SH-SY5Y (cell line): Measurements from ENCODE around the gene DHTKD1.

ENCODE experiments used
- GATA2 ChIP-seq: IDR thresholded peaks from 2 replicates; pipeline ENCODE4 v1.6.1; 2011; ENCODE audit warnings: mild to moderate bottlenecking, low read depth, low read length
- GATA3 ChIP-seq: IDR thresholded peaks from 2 replicates; pipeline ENCODE4 v1.6.1; 2011; ENCODE audit warnings: low read depth, mild to moderate bottlenecking, low read length, moderate library complexity

The DHTKD1 gene

GRCh38 chr10:12048547-12048946 is 20.2 kb upstream of the DHTKD1 start:
- TF ChIP-seq GATA3 (no peak), GATA2 (no peak)

GRCh38 chr10:12050528-12050927 is 18.2 kb upstream of the DHTKD1 start:
- TF ChIP-seq GATA2 (no peak), GATA3 (no peak)

- TF ChIP-seq GATA3 (no peak), GATA2 (no peak)
Measured at GRCh38 chr10:12051241-12051640, 17.5 kb upstream of the DHTKD1 start.

- no peak for TF ChIP-seq GATA2
- TF ChIP-seq GATA3, result no peak
Measured at GRCh38 chr10:12055732-12056131, 13.0 kb upstream of the DHTKD1 start.

GRCh38 chr10:12056748-12057147 is 12.0 kb upstream of the DHTKD1 start:
- TF ChIP-seq GATA2 (no peak), GATA3 (no peak)

- TF ChIP-seq GATA2, result no peak
- no peak for TF ChIP-seq GATA3
Measured at GRCh38 chr10:12061124-12061523, 7.6 kb upstream of the DHTKD1 start.

- TF ChIP-seq GATA3 (no peak), GATA2 (no peak)
Measured at GRCh38 chr10:12062754-12063482, 5.8 kb upstream of the DHTKD1 start.

- no peak for TF ChIP-seq GATA2
- TF ChIP-seq GATA3, result no peak
Measured at GRCh38 chr10:12063483-12063818, 5.3 kb upstream of the DHTKD1 start.

GRCh38 chr10:12067336-12067735 is 1.4 kb upstream of the DHTKD1 start:
- no peak for TF ChIP-seq GATA2
- no peak for TF ChIP-seq GATA3

- TF ChIP-seq GATA2 (no peak), GATA3 (no peak)
Measured at GRCh38 chr10:12073526-12073925, 4.8 kb downstream of the DHTKD1 start.

GRCh38 chr10:12077580-12078180 is 8.9 kb downstream of the DHTKD1 start:
- TF ChIP-seq GATA3, result no peak
- no peak for TF ChIP-seq GATA2

GRCh38 chr10:12081470-12081869 is 12.7 kb downstream of the DHTKD1 start:
- TF ChIP-seq GATA2 (no peak), GATA3 (no peak)

- TF ChIP-seq GATA3 (no peak), GATA2 (no peak)
Measured at GRCh38 chr10:12081879-12082557, 13.3 kb downstream of the DHTKD1 start.

- no peak for TF ChIP-seq GATA3
- TF ChIP-seq GATA2, result no peak
Measured at GRCh38 chr10:12088919-12089318, 20.2 kb downstream of the DHTKD1 start.

GRCh38 chr10:12091421-12091820 is 22.7 kb downstream of the DHTKD1 start:
- no peak for TF ChIP-seq GATA2
- no peak for TF ChIP-seq GATA3

GRCh38 chr10:12097791-12098190 is 29.0 kb downstream of the DHTKD1 start:
- no peak for TF ChIP-seq GATA3
- TF ChIP-seq GATA2, result no peak
